NCI-H1930 (cell line): ENCODE results near the gene GCNA.
A peak's percentile ranks its signal among the peaks of the same experiment; 100 is the strongest.

Experiments
- DNase-seq, 2 experiments: peaks; one replicate each; lab custom pipeline; 2025; lab: John Stamatoyannopoulos, UW

The GCNA gene

GRCh38 chrX:71578253-71579135 is at the start of gene GCNA:
Gene GCNA, plus strand, starts transcription at chrX:71578437. Its CDS starts 2,385 bp downstream, at chrX:71580822.
- DNase-seq: no peak

GRCh38 chrX:71532078-71532752 is 46.0 kb upstream of the GCNA start:
- no peak for DNase-seq

- DNase-seq: peak; percentile 52 to 78
Measured at GRCh38 chrX:71532753-71533425, 45.3 kb upstream of the GCNA start, which contains the start of gene OGT. Gene OGT, plus strand, starts transcription at chrX:71533104. Its CDS starts 196 bp downstream, at chrX:71533300.

- DNase-seq: no peak
Measured at GRCh38 chrX:71533516-71533850, 44.8 kb upstream of the GCNA start.

GRCh38 chrX:71533851-71534561 is 44.2 kb upstream of the GCNA start:
- peak in 1 of 2 experiments; percentile 4 for DNase-seq

- no peak for DNase-seq
Measured at GRCh38 chrX:71534773-71535544, 43.3 kb upstream of the GCNA start.

- no peak for DNase-seq
Measured at GRCh38 chrX:71536285-71536684, 42.0 kb upstream of the GCNA start.

GRCh38 chrX:71537743-71538142 is 40.5 kb upstream of the GCNA start:
- DNase-seq: no peak

- DNase-seq: no peak
Measured at GRCh38 chrX:71540801-71541200, 37.4 kb upstream of the GCNA start.

GRCh38 chrX:71541210-71542022 is 36.8 kb upstream of the GCNA start:
- DNase-seq: no peak

- DNase-seq: no peak
Measured at GRCh38 chrX:71542411-71542810, 35.8 kb upstream of the GCNA start.

GRCh38 chrX:71542825-71543224 is 35.4 kb upstream of the GCNA start:
- no peak for DNase-seq

- DNase-seq: no peak
Measured at GRCh38 chrX:71543316-71543715, 34.9 kb upstream of the GCNA start.

GRCh38 chrX:71545364-71545763 is 32.9 kb upstream of the GCNA start:
- DNase-seq: no peak

GRCh38 chrX:71546879-71547278 is 31.4 kb upstream of the GCNA start:
- no peak for DNase-seq

- DNase-seq: no peak
Measured at GRCh38 chrX:71547339-71547738, 30.9 kb upstream of the GCNA start.

- DNase-seq: no peak
Measured at GRCh38 chrX:71549986-71550385, 28.3 kb upstream of the GCNA start.

GRCh38 chrX:71550578-71550977 is 27.7 kb upstream of the GCNA start:
- DNase-seq: no peak

GRCh38 chrX:71556036-71556435 is 22.2 kb upstream of the GCNA start:
- no peak for DNase-seq

GRCh38 chrX:71558920-71559319 is 19.3 kb upstream of the GCNA start:
- DNase-seq: no peak
